Panc1 (cell line): ENCODE measurements around the gene SCN10A. TPM values are rescaled to one million over a fixed set of nuclear protein-coding genes. Genes with fewer than 3 reads are reported as not detected.

Source experiments
- ATAC-seq: fragments of 200-7000 bp; cut with Tn5 transposase; 2 replicates; pipeline ENCODE4 v1.9.1; 2020; ENCODE audit warnings: mild to moderate bottlenecking, moderate library complexity
- BruUV-seq: library from RNA; stranded (reverse); fragments of 400-500 nt; replicated peaks from 2 replicates; lab custom pipeline; 2021; lab: Mats Ljungman, UMichigan
- CTCF ChIA-PET: fragments of 300-600 bp; sonication (Branson Sonifier 250); formaldehyde crosslinking; loops from one replicate; lab custom pipeline; 2022; ENCODE audit warnings: antibody characterized with exemption; lab: Charles Lee
- POLR2A ChIA-PET: fragments of 300-600 bp; sonication (Branson Sonifier 250); formaldehyde crosslinking; loops from one replicate; lab custom pipeline; 2022; ENCODE audit warnings: antibody characterized with exemption; lab: Charles Lee
- DNase-seq: peaks from one replicate; pipeline ENCODE4 v3.0.0-alpha.2; 2010; ENCODE audit warnings: low read depth, low spot score
- H3K27ac ChIP-seq: 2 replicates; pipeline ENCODE4 v1.5.1; 2011; ENCODE audit warnings: mild to moderate bottlenecking, low read length, inconsistent platforms
- H3K27me3 ChIP-seq: fragments of 200-500 bp; sonication (Bioruptor generic); 2 replicates; pipeline ENCODE4 v1.6.0; 2014; ENCODE audit warnings: low read length, inconsistent platforms; ENCODE audit not compliant: control insufficient read depth, insufficient read depth
- H3K36me3 ChIP-seq: fragments of 200-500 bp; sonication (Bioruptor generic); 2 replicates; pipeline ENCODE4 v1.5.1; 2014; ENCODE audit warnings: inconsistent platforms, mild to moderate bottlenecking, low read length, moderate library complexity; ENCODE audit not compliant: control insufficient read depth, insufficient read depth
- H3K4me1 ChIP-seq: 2 replicates; pipeline ENCODE4 v1.5.1; 2011; ENCODE audit warnings: inconsistent platforms, mild to moderate bottlenecking, low read length, moderate library complexity; ENCODE audit not compliant: control insufficient read depth, insufficient read depth
- H3K4me3 ChIP-seq, 2 experiments: 2 replicates each; pipeline ENCODE4 v1.5.1; 2011 to 2012; ENCODE audit warnings: low read depth in 2 of 2, low read length in 2 of 2, mild to moderate bottlenecking in 2 of 2, inconsistent platforms in 1 of 2, moderate library complexity in 1 of 2
- H3K9me3 ChIP-seq: fragments of 200-500 bp; sonication (Bioruptor generic); 2 replicates; pipeline ENCODE4 v1.5.1; 2014; ENCODE audit warnings: low read depth, mild to moderate bottlenecking, inconsistent platforms, low read length, moderate library complexity; ENCODE audit not compliant: control insufficient read depth, insufficient read depth
- POLR2AphosphoS5 ChIP-seq: IDR thresholded peaks from 2 replicates; pipeline ENCODE4 v1.6.1; 2012; ENCODE audit warnings: mild to moderate bottlenecking, low read depth, low read length, moderate library complexity
- SIN3A ChIP-seq: IDR thresholded peaks from 2 replicates; pipeline ENCODE4 v1.6.1; 2012; ENCODE audit warnings: low read depth, mild to moderate bottlenecking, low read length, moderate library complexity, borderline replicate concordance; ENCODE audit not compliant: insufficient read depth
- TCF7L2 ChIP-seq: IDR thresholded peaks from 2 replicates; pipeline ENCODE4 v1.6.1; 2011; ENCODE audit warnings: mild to moderate bottlenecking, low read depth, low read length, inconsistent platforms
- in situ Hi-C: cut with HindIII; loops from 2 replicates; pipeline ENCODE4 v1.10.0; 2016; ENCODE audit warnings: low sequenced_read_pairs, low pct_unique_long_range_greater_than_20kb
- intact Hi-C: fragments of 100-400 bp; cut with micrococcal nuclease; formaldehyde crosslinking; loops from one replicate; pipeline ENCODE4 v1.10.0; 2022; ENCODE audit not compliant: unreplicated experiment
- total RNA-seq: library from RNA; stranded (reverse); gene quantifications from one replicate; pipeline ENCODE4 v1.2.1, GENCODE V29; 2021; ENCODE audit not compliant: unreplicated experiment
- TF ChIP-seq, protein P1 (sequence below), 2 experiments: IDR thresholded peaks; 2 replicates each; pipeline ENCODE4 v1.6.1; 2011 to 2012; ENCODE audit warnings: low read depth in 2 of 2, control low read depth in 1 of 2, low read length in 1 of 2, mild to moderate bottlenecking in 1 of 2, moderate library complexity in 1 of 2; ENCODE audit not compliant: insufficient read depth in 1 of 2
- TF ChIP-seq, protein P2 (sequence below): fragments of 450-650 bp; IDR thresholded peaks from 2 replicates; pipeline ENCODE4 v1.5.1; 2017; ENCODE audit warnings: mild to moderate bottlenecking

The SCN10A gene
- total RNA-seq, 1 experiment from 2014 or later = not detected

DNA sequence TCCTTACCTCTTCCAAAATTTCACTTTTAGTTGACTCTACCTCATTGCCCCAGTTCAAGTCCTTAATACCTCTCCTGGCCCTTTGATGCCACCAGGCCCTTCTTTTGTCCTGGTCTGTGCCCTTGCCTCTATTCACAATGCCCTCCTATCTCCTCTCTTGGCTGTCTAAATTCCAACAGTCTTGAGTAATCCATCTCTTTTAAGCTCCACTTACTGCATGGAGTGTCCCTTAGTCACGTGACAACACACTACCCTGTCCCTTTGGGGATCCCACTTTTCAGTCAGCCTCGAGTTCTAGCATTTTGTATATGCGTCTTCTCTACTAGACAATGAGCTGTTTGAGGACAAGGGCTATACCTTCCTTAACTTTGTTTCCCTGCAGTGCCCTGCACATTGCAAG, 113.8 kb downstream of the SCN10A start:
- Histone ChIP-seq H3K27ac (no peak overlapping the region), H3K4me3 (no peak overlapping the region), H3K36me3 (no peaks in the 10 kb centered on the region), H3K4me1 (no peaks in the 10 kb centered on the region), H3K9me3 (no peaks in the 10 kb centered on the region), H3K27me3 (no peaks in the 10 kb centered on the region)
- ChIA-PET CTCF (no interaction called here), POLR2A (no interaction called here)
- DNase-seq (no peak), ATAC-seq (no peak)
- TF ChIP-seq SIN3A = no peak
- TF ChIP-seq, protein P1, sequence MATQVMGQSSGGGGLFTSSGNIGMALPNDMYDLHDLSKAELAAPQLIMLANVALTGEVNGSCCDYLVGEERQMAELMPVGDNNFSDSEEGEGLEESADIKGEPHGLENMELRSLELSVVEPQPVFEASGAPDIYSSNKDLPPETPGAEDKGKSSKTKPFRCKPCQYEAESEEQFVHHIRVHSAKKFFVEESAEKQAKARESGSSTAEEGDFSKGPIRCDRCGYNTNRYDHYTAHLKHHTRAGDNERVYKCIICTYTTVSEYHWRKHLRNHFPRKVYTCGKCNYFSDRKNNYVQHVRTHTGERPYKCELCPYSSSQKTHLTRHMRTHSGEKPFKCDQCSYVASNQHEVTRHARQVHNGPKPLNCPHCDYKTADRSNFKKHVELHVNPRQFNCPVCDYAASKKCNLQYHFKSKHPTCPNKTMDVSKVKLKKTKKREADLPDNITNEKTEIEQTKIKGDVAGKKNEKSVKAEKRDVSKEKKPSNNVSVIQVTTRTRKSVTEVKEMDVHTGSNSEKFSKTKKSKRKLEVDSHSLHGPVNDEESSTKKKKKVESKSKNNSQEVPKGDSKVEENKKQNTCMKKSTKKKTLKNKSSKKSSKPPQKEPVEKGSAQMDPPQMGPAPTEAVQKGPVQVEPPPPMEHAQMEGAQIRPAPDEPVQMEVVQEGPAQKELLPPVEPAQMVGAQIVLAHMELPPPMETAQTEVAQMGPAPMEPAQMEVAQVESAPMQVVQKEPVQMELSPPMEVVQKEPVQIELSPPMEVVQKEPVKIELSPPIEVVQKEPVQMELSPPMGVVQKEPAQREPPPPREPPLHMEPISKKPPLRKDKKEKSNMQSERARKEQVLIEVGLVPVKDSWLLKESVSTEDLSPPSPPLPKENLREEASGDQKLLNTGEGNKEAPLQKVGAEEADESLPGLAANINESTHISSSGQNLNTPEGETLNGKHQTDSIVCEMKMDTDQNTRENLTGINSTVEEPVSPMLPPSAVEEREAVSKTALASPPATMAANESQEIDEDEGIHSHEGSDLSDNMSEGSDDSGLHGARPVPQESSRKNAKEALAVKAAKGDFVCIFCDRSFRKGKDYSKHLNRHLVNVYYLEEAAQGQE (IDR thresholded peaks at IDR 0.05; ENCODE audit: insufficient read depth in 1 of 2, low read depth in 2 of 2, low read length in 1 of 2) = no peak
- TF ChIP-seq, protein P2, sequence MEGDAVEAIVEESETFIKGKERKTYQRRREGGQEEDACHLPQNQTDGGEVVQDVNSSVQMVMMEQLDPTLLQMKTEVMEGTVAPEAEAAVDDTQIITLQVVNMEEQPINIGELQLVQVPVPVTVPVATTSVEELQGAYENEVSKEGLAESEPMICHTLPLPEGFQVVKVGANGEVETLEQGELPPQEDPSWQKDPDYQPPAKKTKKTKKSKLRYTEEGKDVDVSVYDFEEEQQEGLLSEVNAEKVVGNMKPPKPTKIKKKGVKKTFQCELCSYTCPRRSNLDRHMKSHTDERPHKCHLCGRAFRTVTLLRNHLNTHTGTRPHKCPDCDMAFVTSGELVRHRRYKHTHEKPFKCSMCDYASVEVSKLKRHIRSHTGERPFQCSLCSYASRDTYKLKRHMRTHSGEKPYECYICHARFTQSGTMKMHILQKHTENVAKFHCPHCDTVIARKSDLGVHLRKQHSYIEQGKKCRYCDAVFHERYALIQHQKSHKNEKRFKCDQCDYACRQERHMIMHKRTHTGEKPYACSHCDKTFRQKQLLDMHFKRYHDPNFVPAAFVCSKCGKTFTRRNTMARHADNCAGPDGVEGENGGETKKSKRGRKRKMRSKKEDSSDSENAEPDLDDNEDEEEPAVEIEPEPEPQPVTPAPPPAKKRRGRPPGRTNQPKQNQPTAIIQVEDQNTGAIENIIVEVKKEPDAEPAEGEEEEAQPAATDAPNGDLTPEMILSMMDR = no peak
- no peak for TF ChIP-seq POLR2AphosphoS5
- TF ChIP-seq TCF7L2 = no peak
- intact Hi-C loops (no loop called here), in situ Hi-C loops (no loop called here)
- BruUV-seq = no TSS peak

DNA sequence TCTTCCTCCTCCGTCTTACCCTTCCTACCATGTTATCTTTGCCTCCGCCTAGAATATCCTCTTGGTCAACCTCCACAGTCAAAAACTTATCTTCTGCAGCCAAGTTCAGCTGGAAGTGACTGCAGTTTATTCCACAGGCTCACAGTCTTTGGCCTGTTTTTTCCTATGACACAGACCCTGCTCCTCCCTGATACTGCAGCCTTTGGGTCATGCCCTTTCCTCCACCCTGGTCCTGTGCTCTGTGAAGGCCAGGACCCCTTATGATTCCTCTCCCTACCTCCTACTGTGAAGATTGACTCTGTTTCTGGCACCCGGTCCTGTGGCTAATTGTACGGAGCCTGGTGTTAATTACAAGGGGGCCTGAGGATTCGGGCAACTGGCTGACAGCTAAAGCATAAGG, 117.3 kb downstream of the SCN10A start:
- no peak for TF ChIP-seq TCF7L2
- no peak for TF ChIP-seq POLR2AphosphoS5
- TF ChIP-seq SIN3A = no peak
- TF ChIP-seq, protein P2 = no peak
- TF ChIP-seq, protein P1 (IDR thresholded peaks at IDR 0.05; ENCODE audit: insufficient read depth in 1 of 2, low read depth in 2 of 2, low read length in 1 of 2) = no peak
- ChIA-PET POLR2A (no interaction called here), CTCF (no interaction called here)
- H3K4me1 ChIP-seq = no peaks in the 10 kb centered on the region
- in situ Hi-C loops (no loop called here), intact Hi-C loops (no loop called here)
- no peak for ATAC-seq
- DNase-seq = no peak
- no peaks in the 10 kb centered on the region for H3K36me3 ChIP-seq
- no peaks in the 10 kb centered on the region for H3K27me3 ChIP-seq
- no peak overlapping the region for H3K27ac ChIP-seq
- BruUV-seq = no TSS peak
- H3K9me3 ChIP-seq = no peaks in the 10 kb centered on the region
- H3K4me3 ChIP-seq = no peak overlapping the region
